T-helper 9 cell (primary cell): ENCODE results near the gene NTRK3.
"Not testable (repeated sequence)": the region's sequence is repeated elsewhere in the genome, so short reads cannot be mapped to it uniquely, and the experiment has no call there.

ENCODE experiments used
- DNase-seq: peaks from one replicate; pipeline ENCODE4 v3.0.0-alpha.2; 2020

The NTRK3 gene

DNA sequence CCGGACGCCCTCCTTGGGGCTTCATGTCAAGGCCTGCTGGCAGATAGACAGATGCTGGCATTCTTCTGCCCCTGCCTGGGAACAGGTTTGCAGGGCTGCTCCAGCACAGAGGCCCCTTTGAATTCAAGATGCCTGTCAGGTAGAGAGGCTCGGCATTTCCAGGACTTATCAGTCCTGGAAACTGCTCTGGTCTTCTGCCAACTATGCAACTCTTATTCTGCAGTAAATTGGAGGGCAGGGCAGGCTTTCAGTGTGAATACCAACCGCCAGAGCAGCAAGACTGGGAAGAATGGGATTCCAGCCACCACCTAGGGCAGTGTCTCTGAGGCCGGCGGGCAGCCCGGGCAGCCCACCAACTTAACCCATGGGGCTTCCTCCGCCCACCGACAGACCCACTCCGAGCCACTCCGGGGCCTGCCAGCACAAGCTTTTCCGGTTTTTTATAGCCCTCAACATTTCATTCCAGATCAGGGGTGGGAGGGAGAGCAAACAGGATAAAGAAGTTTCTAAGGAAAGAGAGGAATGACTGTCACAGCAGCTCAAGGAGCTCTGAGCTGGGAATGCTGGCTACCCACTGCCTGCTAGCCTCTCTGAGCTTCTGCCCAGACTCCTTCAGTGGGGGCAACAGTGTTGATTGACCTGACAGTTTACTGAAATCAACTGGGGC lies 140.9 kb downstream of the NTRK3 start:
- no peak for DNase-seq

DNA sequence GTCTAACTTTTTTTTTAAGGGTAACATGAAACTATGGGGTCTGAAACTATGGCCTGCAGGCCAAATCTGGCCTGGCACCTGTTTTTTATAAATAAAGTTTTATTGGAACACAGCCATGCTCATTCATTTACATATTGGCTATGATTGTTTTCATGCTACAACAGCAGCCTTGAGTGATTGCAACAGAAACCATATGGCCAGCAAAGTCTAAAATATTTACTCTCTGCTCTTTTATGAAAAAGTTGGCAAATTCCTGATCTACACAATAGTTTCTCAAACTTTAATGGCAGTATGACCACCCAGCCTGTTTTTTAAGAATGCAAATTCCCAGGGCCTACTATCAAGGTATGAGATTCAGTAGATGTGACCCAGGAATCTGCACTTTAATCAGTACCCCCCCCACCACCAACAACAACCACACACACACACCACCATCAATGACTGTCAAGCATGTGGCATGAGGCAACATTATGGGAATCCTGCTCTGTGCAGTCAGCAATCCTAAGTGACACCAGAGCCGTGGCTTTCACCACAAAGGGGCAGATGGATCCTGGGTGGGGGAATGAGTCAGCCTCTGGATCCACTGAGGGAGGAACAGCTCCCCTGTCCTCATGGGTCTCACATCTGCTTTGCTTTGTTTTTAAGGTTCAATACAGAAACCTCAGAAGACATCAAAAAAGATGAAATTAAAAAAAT lies 142.8 kb downstream of the NTRK3 start:
- no peak for DNase-seq

DNA sequence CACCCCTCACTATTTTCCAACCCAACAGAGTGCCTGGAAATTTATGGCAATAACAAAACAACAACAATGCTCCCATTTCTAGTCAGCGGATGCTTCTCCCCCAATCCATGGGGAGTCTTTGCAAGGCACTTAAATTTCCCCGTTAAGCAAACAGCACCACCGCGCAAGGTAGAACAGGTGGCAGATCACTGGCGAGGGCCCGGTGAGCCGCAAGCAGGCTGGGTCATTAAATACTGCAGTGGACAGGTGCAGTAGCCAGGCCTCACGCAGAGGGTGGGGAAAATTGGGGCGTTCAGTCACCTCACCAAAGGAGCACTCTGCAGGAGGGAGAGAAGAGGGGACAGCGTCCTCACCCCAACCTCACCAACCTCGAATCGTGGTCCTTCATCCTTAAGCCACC lies 147.5 kb downstream of the NTRK3 start:
- no peak for DNase-seq

GRCh38 chr15:88108477-88108876 lies 148.1 kb downstream of the NTRK3 start:
- no peak for DNase-seq

DNA sequence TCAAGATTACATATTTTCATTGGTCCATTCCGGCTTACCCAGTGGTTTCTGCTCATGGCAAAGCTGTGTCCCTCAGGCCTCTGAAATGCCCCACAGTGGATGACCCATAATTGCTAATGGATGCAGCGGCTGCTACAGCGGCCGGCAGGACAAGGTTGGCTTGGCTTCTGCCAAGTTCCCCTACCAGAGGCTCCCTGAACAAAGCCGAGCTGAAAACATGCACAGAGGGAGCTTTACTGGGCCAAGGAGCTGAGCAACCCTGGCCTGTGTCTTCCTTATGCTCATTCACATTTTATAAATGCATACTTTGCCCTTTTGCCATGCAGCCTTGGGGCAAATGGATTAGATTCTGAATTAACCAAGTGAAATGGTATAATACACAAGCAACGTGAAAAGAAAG lies 150.5 kb downstream of the NTRK3 start:
- DNase-seq = no peak

DNA sequence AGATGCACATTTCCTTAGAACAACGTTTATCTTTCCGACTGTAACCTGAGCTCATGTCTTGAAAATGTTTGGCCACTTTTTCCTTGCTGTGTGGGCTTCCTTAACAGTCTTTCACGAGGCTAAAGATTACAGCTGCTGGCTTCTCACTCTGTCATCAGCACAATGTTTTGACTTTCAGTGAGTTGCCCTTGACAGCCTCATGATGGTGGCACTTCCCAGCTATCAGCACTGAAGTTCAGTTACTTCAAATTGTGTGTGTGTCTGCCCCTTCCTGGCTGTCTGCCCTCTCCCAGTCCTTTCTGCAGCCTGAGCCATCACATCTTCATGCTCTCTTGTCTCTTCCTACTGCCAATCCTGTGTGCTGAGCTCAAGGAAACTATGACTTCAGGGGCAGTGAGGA lies 152.2 kb downstream of the NTRK3 start:
- DNase-seq = no peak

DNA sequence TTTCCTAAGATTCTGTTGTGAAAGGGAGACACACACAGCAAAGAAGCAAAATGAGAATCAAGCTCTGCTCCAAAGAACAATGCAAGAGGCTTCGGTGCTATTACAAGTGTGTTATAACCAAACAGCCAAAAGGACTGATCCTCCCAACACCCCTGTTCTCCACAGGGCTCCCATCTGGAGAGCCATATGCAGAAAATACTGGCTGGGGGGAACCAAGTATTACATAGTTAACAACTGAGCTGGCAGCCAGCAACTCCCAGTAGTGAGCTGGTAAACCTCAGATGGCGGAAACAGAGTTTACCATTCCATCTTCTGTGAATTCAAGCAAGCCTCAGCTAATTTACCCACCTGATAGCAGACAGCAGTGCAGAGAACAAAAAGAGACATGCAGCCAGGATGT lies 156.4 kb downstream of the NTRK3 start:
- no peak for DNase-seq

DNA sequence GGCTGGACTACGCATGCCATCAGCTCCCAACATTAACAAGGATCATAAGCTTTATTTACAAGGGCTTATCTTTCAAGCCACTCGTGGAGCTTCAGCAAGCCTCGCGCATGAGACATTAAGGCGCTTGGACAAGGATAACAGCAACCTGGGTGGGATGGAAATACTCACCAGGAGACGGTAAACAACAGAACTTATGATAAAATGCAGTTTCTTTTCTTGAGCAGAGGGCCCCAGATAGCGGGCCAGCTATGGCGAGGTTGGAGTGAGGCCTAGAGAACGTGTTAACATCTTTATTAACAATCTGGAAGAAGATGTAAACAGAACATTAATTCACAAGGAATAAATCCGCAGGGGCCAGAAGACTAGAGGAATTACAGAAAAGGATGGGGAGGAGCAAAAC lies 158.2 kb downstream of the NTRK3 start:
- DNase-seq = no peak

DNA sequence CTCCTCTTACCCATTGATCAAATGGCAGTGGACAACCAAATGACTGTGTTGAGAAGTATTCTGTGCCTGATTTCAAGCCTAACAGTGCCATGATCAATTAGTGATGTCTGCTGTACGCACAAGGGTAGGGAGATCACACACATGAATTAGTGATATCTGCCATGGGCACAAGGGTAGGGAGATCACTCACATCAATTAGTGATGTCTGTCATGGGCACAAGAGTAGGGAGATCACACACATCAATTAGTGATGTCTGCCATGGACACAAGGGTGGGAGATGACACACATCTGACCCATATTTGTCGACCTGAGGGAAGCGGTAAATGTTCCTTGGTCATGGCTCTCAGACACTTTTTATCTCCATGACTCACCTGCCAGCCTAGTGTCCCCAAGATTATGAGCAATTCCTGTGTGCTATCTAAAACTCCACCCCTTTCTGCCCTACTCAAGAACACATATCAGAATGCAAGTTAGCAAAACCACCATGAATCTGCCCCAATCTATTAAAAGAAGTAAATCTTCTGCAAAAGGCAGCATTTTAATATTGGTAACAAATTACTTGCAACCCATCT lies 165.0 kb downstream of the NTRK3 start:
- DNase-seq = no peak

DNA sequence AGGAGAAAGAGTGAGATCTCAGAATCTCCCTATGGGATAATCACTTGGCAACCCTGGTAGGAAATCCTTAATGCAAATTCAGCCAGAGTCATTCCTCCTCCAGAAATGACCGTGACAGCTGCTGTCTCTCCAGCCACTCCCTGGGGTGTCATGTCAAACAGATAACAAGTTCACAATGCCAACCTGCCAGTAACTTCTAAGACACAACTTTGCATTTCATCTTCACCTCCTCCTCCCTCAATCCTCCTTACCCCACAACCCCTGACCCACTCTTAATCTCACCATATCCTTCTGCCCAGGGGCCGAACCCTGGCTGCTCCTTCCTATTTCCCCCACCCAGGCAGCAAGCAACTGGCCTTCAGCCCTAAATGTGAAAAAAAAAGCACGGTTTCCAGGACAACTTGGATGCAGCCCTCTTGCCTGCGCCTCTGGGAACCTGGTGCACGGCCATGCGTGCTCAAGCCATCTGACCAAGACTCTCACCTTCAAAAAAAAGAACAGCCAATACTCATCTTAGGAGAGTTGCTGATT lies 166.0 kb downstream of the NTRK3 start:
- no peak for DNase-seq

DNA sequence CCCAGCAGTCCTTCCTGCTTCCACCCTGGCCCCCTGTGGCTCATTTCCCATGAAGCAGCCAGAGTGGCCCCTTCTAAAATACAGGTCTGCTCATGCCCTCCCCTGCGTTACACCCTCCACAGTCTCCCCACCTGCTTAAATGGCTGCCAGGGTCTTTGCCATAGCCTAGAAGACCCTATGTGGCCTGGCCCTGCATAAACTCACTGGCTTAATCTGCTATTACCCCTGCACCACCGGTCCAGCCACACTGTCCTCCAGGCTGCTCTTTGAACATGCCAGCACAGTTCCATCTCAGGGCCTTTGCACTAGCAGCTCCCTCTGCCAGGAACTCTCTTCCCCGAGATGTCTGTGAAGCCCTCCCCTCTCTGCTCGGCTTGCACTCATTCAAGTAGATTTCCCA lies 166.8 kb downstream of the NTRK3 start:
- no peak for DNase-seq

GRCh38 chr15:88089024-88089620 lies 167.4 kb downstream of the NTRK3 start:
- no peak for DNase-seq

DNA sequence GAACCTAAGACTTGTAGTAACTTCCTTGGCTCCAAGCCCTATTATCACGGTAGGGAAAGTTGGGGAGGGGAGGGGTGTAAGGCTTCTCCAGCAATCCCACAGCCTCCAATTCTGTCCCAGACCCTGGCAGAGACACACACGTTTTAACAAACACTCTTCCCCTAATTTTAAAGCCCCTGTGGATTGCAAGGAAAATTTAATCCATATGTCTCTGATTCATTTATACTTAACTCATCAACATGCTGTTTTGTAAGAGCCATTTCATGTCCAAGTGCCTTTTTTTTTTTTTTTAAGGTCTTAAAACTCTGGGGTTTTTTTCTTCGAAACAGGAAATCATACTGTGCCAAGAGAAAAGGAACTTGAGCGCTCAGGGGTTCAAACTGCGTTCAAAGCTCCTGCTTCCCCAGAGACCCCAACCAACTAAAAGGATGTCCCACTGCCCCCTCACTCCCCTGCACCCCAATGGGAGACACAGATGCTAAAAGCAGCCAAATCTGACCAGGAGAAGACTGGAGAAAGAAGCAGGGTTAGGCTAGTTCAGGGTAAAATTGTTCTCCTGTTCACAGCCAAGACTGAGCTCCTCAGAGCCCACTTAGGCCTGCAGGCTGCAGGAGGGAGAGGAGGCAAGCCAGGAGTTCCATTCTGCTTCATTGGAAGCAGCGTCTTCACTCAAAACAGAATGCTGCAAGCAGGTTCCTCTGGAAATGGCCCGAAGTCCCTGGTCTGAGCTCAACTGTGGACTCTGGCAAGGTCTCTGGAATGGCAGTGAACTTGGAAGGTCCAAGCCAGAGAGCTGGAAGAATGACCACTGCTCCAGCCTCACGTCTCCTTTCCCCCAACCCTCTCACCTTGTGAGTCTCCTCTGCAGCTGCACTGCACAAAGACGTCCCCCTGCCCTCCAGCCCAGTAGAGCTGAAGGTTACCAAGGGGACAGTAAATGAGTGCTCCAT lies 172.5 kb downstream of the NTRK3 start:
- no peak for DNase-seq

- no peak for DNase-seq
These were observed 175.9 kb downstream of the NTRK3 start for GRCh38 chr15:88080616-88081015.

DNA sequence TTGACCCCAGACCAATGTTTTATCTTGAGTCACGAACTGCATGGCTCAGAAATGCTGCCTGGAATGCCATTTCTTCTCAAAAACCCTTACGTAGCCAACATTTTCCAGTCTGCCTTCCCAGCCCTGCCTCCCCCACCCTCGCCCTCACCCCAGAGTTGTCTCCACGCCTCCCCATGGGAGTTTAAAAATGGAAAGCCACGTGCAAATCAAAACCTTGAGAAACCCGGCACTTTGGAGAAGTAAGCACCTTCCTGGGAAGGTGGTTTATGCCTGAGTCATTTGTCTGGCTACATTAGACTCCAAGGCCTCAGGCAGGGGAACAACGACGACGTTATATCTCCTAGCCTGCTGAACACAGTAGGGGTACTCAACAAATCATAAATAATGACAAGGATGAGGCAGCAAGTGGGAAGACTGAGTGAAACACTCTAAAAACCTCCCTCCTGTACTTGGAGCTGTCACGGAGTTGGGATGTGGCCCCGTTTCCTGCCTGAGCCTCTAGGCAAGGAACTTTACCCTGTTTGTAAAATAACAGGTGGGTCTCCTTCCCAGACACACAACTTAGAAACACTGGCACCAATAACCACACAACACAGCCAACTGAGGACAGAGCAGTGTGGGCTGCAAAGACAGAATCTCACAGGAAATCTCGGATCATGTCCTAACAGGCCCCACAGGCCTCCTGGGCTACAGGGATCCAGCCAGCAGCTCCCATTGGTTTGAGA lies 179.1 kb downstream of the NTRK3 start:
- DNase-seq = no peak

GRCh38 chr15:88076328-88076727 lies 180.2 kb downstream of the NTRK3 start:
- no peak for DNase-seq

- no peak for DNase-seq
These were observed 181.4 kb downstream of the NTRK3 start for GRCh38 chr15:88075102-88075501.

- no peak for DNase-seq
These were observed 182.2 kb downstream of the NTRK3 start for GRCh38 chr15:88074386-88074785.

DNA sequence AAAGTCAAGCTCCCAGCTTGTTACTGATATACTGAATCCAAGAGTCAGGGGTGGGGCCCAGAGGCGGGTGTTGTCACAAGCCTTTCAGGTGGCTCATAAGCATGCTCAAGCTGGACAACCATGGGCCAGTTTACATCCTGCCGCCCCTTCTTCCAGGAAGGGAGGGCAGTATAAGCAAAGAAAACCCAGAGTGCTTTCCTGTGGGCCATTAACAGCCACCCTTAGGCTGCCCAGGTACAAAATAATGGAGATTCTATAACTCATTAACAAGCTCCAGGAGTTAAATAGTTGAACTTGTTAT lies 183.2 kb downstream of the NTRK3 start:
- DNase-seq = no peak

DNA sequence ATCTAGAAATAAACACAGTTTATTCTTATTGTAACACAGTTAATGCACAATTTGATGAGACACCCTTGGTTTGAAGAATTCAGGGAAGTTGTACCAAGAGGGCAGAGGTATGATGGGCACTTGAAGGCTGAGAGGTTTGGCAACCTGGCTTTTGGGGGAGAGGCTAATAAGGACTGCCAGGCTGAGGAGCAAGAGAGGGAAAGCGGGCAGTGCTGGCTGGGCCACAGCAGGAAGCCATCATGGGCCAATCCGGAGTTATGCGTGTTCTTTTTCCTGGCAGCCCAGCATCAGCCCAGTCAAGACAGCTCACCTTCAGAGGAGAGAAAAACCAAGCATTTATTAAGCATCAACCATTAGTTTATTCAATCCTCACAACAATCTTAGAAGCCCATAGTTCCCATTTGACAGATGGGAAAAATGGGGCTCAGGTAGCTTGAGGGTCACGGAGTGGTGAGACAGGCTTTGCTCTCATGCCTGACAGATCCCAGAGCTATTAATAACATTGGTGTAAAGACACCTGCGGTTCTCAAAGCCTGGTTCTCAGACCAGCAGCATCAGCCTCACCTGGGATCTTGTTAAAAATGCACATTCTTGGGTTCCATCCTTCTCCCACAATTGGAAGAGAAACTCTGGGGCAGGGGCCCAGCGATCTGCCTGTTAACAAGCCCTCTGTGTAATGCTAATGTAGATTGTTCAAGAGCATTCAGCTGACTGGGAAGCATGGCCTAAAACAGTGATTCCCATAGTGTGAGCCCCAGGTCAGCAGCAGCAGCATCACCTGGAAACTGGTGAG lies 183.7 kb downstream of the NTRK3 start:
- no peak for DNase-seq

- not testable (repeated sequence) for DNase-seq
These were observed 184.4 kb downstream of the NTRK3 start for GRCh38 chr15:88072133-88072532.
